Glutamatergic neuron (in vitro differentiated cells): Measurements from ENCODE around the gene SERPING1. TPM values are rescaled to one million over a fixed set of nuclear protein-coding genes. Genes with fewer than 3 reads are reported as not detected.

Experiments used
- DNase-seq: peaks from one replicate; pipeline ENCODE4 v3.0.0; 2022
- H3K27ac Mint-ChIP-seq: one replicate; pipeline ENCODE4 v1.8.0; 2020; ENCODE audit warnings: mild to moderate bottlenecking, mixed read lengths, inconsistent platforms; ENCODE audit not compliant: unreplicated experiment
- H3K27me3 Mint-ChIP-seq: one replicate; pipeline ENCODE4 v1.8.0; 2020; ENCODE audit warnings: mild to moderate bottlenecking, moderate library complexity, mixed read lengths, inconsistent platforms; ENCODE audit not compliant: unreplicated experiment
- H3K36me3 Mint-ChIP-seq: one replicate; pipeline ENCODE4 v1.8.0; 2020; ENCODE audit warnings: mild to moderate bottlenecking, mixed read lengths, inconsistent platforms; ENCODE audit not compliant: unreplicated experiment
- H3K4me1 Mint-ChIP-seq: one replicate; pipeline ENCODE4 v1.8.0; 2020; ENCODE audit warnings: mild to moderate bottlenecking, low read depth, mixed read lengths, inconsistent platforms; ENCODE audit not compliant: unreplicated experiment
- H3K4me3 Mint-ChIP-seq: one replicate; pipeline ENCODE4 v1.8.0; 2020; ENCODE audit warnings: mild to moderate bottlenecking, mixed read lengths, inconsistent platforms; ENCODE audit not compliant: unreplicated experiment
- H3K9me3 Mint-ChIP-seq: one replicate; pipeline ENCODE4 v1.8.0; 2020; ENCODE audit warnings: mild to moderate bottlenecking, moderate library complexity, mixed read lengths, inconsistent platforms; ENCODE audit not compliant: unreplicated experiment
- CTCF ChIP-seq: fragments of 200-600 bp; sonication (generic); IDR thresholded peaks from one replicate; pipeline ENCODE4 v1.5.0; 2021; ENCODE audit not compliant: partially characterized antibody, unreplicated experiment
- long read RNA-seq: library from polyadenylated mRNA; unstranded; transcript quantifications from one replicate; pipeline ENCODE4 v2.0.0, GENCODE V29; 2020; ENCODE audit not compliant: unreplicated experiment
- total RNA-seq: library from RNA; stranded (reverse); fragmentation: NEBNext Ultra II Directional; extraction: Animal tissue kit (Norgen Biotek cat#: 25700); gene quantifications from one replicate; pipeline ENCODE4 v1.2.1, GENCODE V29; 2021; ENCODE audit not compliant: unreplicated experiment

Gene SERPING1
- total RNA-seq, result 46.1 TPM
- long read RNA-seq, partial matches to known transcripts, result 6 of 11 reads
- long read RNA-seq, other reads (novel, unspliced or antisense), result 1 of 11 reads

- Mint-ChIP-seq H3K4me3 (peak within 1 kb of the TSS; percentile 94), H3K27ac (peak within 1 kb of the TSS; percentile 99), H3K9me3 (peaks cover 17% of the 10 kb centered on the region), H3K36me3 (no peaks in the 10 kb centered on the region), H3K4me1 (peaks cover 50% of the 10 kb centered on the region), H3K27me3 (peaks cover 14% of the 10 kb centered on the region)
- no peak for TF ChIP-seq CTCF
- DNase-seq, result no peak
Measured at GRCh38 chr11:57597461-57597915, at the start of gene SERPING1. Gene SERPING1, plus strand, starts transcription at chr11:57597685. Its CDS starts 586 bp downstream, at chr11:57598271.

GRCh38 chr11:57547854-57548377 is 49.6 kb upstream of the SERPING1 start:
- no peak for TF ChIP-seq CTCF
- Mint-ChIP-seq H3K27ac (no peak overlapping the region), H3K4me1 (peaks cover 3% of the 10 kb centered on the region), H3K27me3 (peaks cover 3% of the 10 kb centered on the region), H3K4me3 (no peak overlapping the region), H3K9me3 (peaks cover 6% of the 10 kb centered on the region), H3K36me3 (peaks cover 6% of the 10 kb centered on the region)
- no peak for DNase-seq

GRCh38 chr11:57549983-57550382 is 47.5 kb upstream of the SERPING1 start:
- Mint-ChIP-seq H3K36me3 (peaks cover 6% of the 10 kb centered on the region), H3K27ac (no peak overlapping the region), H3K27me3 (peaks cover 6% of the 10 kb centered on the region), H3K4me3 (no peak overlapping the region), H3K4me1 (peaks cover 3% of the 10 kb centered on the region), H3K9me3 (peaks cover 3% of the 10 kb centered on the region)
- TF ChIP-seq CTCF, result no peak
- DNase-seq, result no peak

- Mint-ChIP-seq H3K9me3 (no peaks in the 10 kb centered on the region), H3K36me3 (peaks cover 6% of the 10 kb centered on the region), H3K27ac (no peak overlapping the region), H3K27me3 (peaks cover 6% of the 10 kb centered on the region), H3K4me3 (no peak overlapping the region), H3K4me1 (peaks cover 3% of the 10 kb centered on the region)
- DNase-seq, result no peak
- TF ChIP-seq CTCF, result no peak
Measured at GRCh38 chr11:57551941-57552340, 45.5 kb upstream of the SERPING1 start.

- TF ChIP-seq CTCF, result no peak
- Mint-ChIP-seq H3K4me1 (peaks cover 3% of the 10 kb centered on the region), H3K27me3 (peaks cover 6% of the 10 kb centered on the region), H3K36me3 (peaks cover 6% of the 10 kb centered on the region), H3K4me3 (no peak overlapping the region), H3K9me3 (no peaks in the 10 kb centered on the region), H3K27ac (peak overlapping the region; percentile 28)
- no peak for DNase-seq
Measured at GRCh38 chr11:57552479-57552878, 45.0 kb upstream of the SERPING1 start.
